A549 (cell line): Measurements from ENCODE around the gene YAE1. TPM values are rescaled to one million over a fixed set of nuclear protein-coding genes. Genes with fewer than 3 reads are reported as not detected.

ENCODE experiments used
- ATAC-seq, 2 experiments: fragments of 200-7000 bp in 1 of 2; fragments of >200 bp in 1 of 2; cut with Nextera tagmentation in 1 of 2; cut with Tn5 transposase in 1 of 2; 3 replicates each; pipeline versions ENCODE4 v1.8.0 to v1.9.1; 2018 to 2020; ENCODE audit warnings: mild to moderate bottlenecking in 1 of 2, moderate library complexity in 1 of 2
- CTCF ChIA-PET: fragments of 300-600 bp; sonication (Branson Sonifier 250); formaldehyde crosslinking; extraction: SDS; loops from one replicate; lab custom pipeline; 2021; ENCODE audit warnings: antibody characterized with exemption, inconsistent platforms; lab: Yijun Ruan, JAX
- POLR2A ChIA-PET: fragments of 350-600 bp; formaldehyde crosslinking; extraction: SDS; loops from one replicate; lab custom pipeline; 2021; ENCODE audit warnings: antibody characterized with exemption, inconsistent platforms; lab: Yijun Ruan, JAX
- DNase-seq, 2 experiments: peaks; one replicate each; pipeline versions ENCODE4 v3.0.0 to v3.0.0-alpha.2; 2011 to 2016; ENCODE audit warnings: low read depth in 1 of 2, low spot score in 1 of 2
- FAIRE-seq: peaks from 2 replicates; lab custom pipeline; 2011; peaks lifted over from hg19 to GRCh38; lab: Jason Lieb, UNC
- H3K27ac ChIP-seq, 2 experiments: fragments of >200 bp; sonication (Bioruptor Twin); formaldehyde crosslinking; 3 replicates each; pipeline ENCODE4 v1.5.1; 2016 to 2017
- H3K4me1 ChIP-seq: fragments of >200 bp; sonication (Bioruptor Twin); formaldehyde crosslinking; 3 replicates; pipeline ENCODE4 v1.6.1; 2016
- H3K4me2 ChIP-seq: fragments of >200 bp; sonication (Bioruptor Twin); formaldehyde crosslinking; 3 replicates; pipeline ENCODE4 v1.6.1; 2016
- H3K4me3 ChIP-seq: fragments of >200 bp; sonication (Bioruptor Twin); formaldehyde crosslinking; 3 replicates; pipeline ENCODE4 v1.5.1; 2016
- H3K9me3 ChIP-seq: fragments of >200 bp; sonication (Bioruptor Twin); formaldehyde crosslinking; 3 replicates; pipeline ENCODE4 v1.6.1; 2016
- ATOH8 ChIP-seq: fragments of 250-450 bp; sonication (Bioruptor Pico); IDR thresholded peaks from 2 replicates; pipeline ENCODE4 v1.5.0; 2020; ENCODE audit warnings: low read depth, mild to moderate bottlenecking, moderate library complexity
- BCL3 ChIP-seq: fragments of >200 bp; sonication (Bioruptor Twin); formaldehyde crosslinking; IDR thresholded peaks from 3 replicates; pipeline ENCODE4 v1.6.1; 2016
- BHLHE40 ChIP-seq: IDR thresholded peaks from 2 replicates; pipeline ENCODE4 v1.6.1; 2012; ENCODE audit warnings: low read depth, low read length, inconsistent platforms
- CBX2 ChIP-seq: fragments of 200-600 bp; sonication (generic); IDR thresholded peaks from 2 replicates; pipeline ENCODE4 v1.6.1; 2016; ENCODE audit warnings: low read depth, mild to moderate bottlenecking, borderline replicate concordance
- CBX8 ChIP-seq: fragments of 200-600 bp; sonication (generic); IDR thresholded peaks from 2 replicates; pipeline ENCODE4 v1.6.1; 2016
- CEBPB ChIP-seq, 2 experiments: fragments of >200 bp in 1 of 2; sonication (Bioruptor Twin) in 1 of 2; formaldehyde crosslinking in 1 of 2; IDR thresholded peaks; 2 replicates each; pipeline ENCODE4 v1.6.1; 2012 to 2016
- E2F6 ChIP-seq: IDR thresholded peaks from 2 replicates; pipeline ENCODE4 v1.6.1; 2012; ENCODE audit warnings: low read depth, borderline replicate concordance
- EHMT2 ChIP-seq: fragments of 200-600 bp; sonication (generic); IDR thresholded peaks from 2 replicates; pipeline ENCODE4 v1.6.1; 2016; ENCODE audit warnings: antibody characterized with exemption, low read depth, mild to moderate bottlenecking, moderate library complexity
- ESRRA ChIP-seq: fragments of 150-350 bp; IDR thresholded peaks from 2 replicates; pipeline ENCODE4 v1.6.1; 2014; ENCODE audit warnings: mild to moderate bottlenecking, low read length, borderline replicate concordance
- FOSL2 ChIP-seq, 2 experiments: fragments of 450-650 bp in 1 of 2; fragments of >200 bp in 1 of 2; sonication (Bioruptor Twin) in 1 of 2; formaldehyde crosslinking; IDR thresholded peaks; 2 replicates each; pipeline versions ENCODE4 v1.5.0 to v1.6.1; 2016 to 2020; ENCODE audit warnings: mild to moderate bottlenecking in 1 of 2, moderate library complexity in 1 of 2
- GATA3 ChIP-seq: IDR thresholded peaks from 2 replicates; pipeline ENCODE4 v1.6.1; 2012; ENCODE audit warnings: borderline replicate concordance
- HEYL ChIP-seq: fragments of 250-450 bp; sonication (Bioruptor Pico); IDR thresholded peaks from 2 replicates; pipeline ENCODE4 v1.8.0; 2021; ENCODE audit warnings: mild to moderate bottlenecking, moderate library complexity
- HOXB13 ChIP-seq: fragments of 250-450 bp; sonication (Bioruptor Pico); IDR thresholded peaks from 2 replicates; pipeline ENCODE4 v1.5.0; 2020; ENCODE audit warnings: low read depth, mild to moderate bottlenecking, moderate library complexity
- JUN ChIP-seq, 2 experiments: fragments of >200 bp; sonication (Bioruptor Twin); formaldehyde crosslinking; IDR thresholded peaks; 2 replicates in 1 of 2; 3 replicates in 1 of 2; pipeline ENCODE4 v1.6.1; 2016 to 2017
- MYC ChIP-seq: IDR thresholded peaks from 2 replicates; pipeline ENCODE4 v1.6.1; 2012; ENCODE audit warnings: mild to moderate bottlenecking, inconsistent platforms, low read length, improper control_type of control experiment, borderline replicate concordance
- NFE2L2 ChIP-seq: fragments of 150-350 bp; conservative IDR thresholded peaks from 2 replicates; pipeline ENCODE4 v1.6.1; 2014; ENCODE audit warnings: low read length
- NPAS2 ChIP-seq: fragments of 250-450 bp; sonication (Bioruptor Pico); IDR thresholded peaks from 2 replicates; pipeline ENCODE4 v1.8.0; 2022; ENCODE audit warnings: mild to moderate bottlenecking, moderate library complexity, borderline replicate concordance
- PHF8 ChIP-seq: fragments of 200-600 bp; sonication (generic); IDR thresholded peaks from 2 replicates; pipeline ENCODE4 v1.6.1; 2016; ENCODE audit warnings: low read depth, mild to moderate bottlenecking, antibody characterized with exemption, moderate library complexity, borderline replicate concordance
- POLR2A ChIP-seq: IDR thresholded peaks from 2 replicates; pipeline ENCODE4 v1.6.1; 2012; ENCODE audit warnings: mild to moderate bottlenecking, low read length
- RAD21 ChIP-seq, 2 experiments: fragments of >200 bp in 1 of 2; sonication (Bioruptor Twin) in 1 of 2; formaldehyde crosslinking in 1 of 2; IDR thresholded peaks in 1 of 2; conservative IDR thresholded peaks in 1 of 2; 2 replicates in 1 of 2; 3 replicates in 1 of 2; pipeline ENCODE4 v1.6.1; 2012 to 2018; ENCODE audit warnings: inconsistent platforms in 1 of 2
- REST ChIP-seq: fragments of 200-600 bp; sonication (generic); IDR thresholded peaks from 2 replicates; pipeline ENCODE4 v1.6.1; 2016; ENCODE audit warnings: antibody characterized with exemption, mild to moderate bottlenecking, moderate library complexity
- TP53 ChIP-seq: fragments of 250-450 bp; sonication (Bioruptor Pico); IDR thresholded peaks from 2 replicates; pipeline ENCODE4 v1.5.0; 2021; ENCODE audit warnings: mild to moderate bottlenecking, moderate library complexity
- USF2 ChIP-seq: fragments of 450-650 bp; IDR thresholded peaks from 2 replicates; pipeline ENCODE4 v1.6.1; 2014; ENCODE audit warnings: antibody characterized with exemption
- WGBS: methylation state at CpG from one replicate; pipeline ENCODE4 v1.1.6; 2017; ENCODE audit errors: missing lambda C conversion rate; 5-methylcytosine and 5-hydroxymethylcytosine counted together
- polyA plus RNA-seq, 4 experiments: library from polyadenylated mRNA; depleted of rRNA in 3 of 4; stranded (reverse); fragments of >200 nt; fragmentation: RNase III in 1 of 4; extraction: RNeasy Plus Mini Kit Qiagen cat#74134 plus additional on column Dnase treatment in 1 of 4; gene quantifications; 2 replicates in 3 of 4; 3 replicates in 1 of 4; pipeline ENCODE4 v1.2.3, GENCODE V29; 2011 to 2017

Gene YAE1
- polyA plus RNA-seq, 2 of the 4 experiments (the other 2 are of a cell fraction), result 59.1 to 61.2 TPM

GRCh38 chr7:39517240-39517639, 49.0 kb upstream of the YAE1 start:
- no peaks in the 10 kb centered on the region for H3K4me1 ChIP-seq
- POLR2A ChIA-PET, result no interaction called here
- no peak for DNase-seq
- TF ChIP-seq POLR2A (no peak), GATA3 (no peak), CEBPB (IDR thresholded peaks at IDR 0.05) (no peak), HOXB13 (no peak), HEYL (no peak), EHMT2 (no peak), REST (no peak), MYC (no peak), NPAS2 (CRISPR knock-in tag) (no peak), NFE2L2 (no peak), E2F6 (no peak), TP53 (CRISPR knock-in tag) (no peak), RAD21 (conservative IDR thresholded peaks at IDR 0.05 in 1 of 2, IDR thresholded peaks at IDR 0.05 in 1 of 2) (no peak), USF2 (no peak), JUN (IDR thresholded peaks at IDR 0.05) (no peak), PHF8 (no peak), CBX2 (no peak), ESRRA (no peak)
- CTCF ChIA-PET, result interaction anchor here (1.1 kb wide), 1 partner anchor 1118 kb away, joined by 3 read pairs; no protein-coding TSS in a partner anchor
- no peak for FAIRE-seq
- H3K27ac ChIP-seq, result no peak overlapping the region
- WGBS, result 47% methylated on average over 3 of the region's 3 CpGs
- no peaks in the 10 kb centered on the region for H3K9me3 ChIP-seq
- H3K4me3 ChIP-seq, result no peak overlapping the region
- no peak overlapping the region for H3K4me2 ChIP-seq
- no peak for ATAC-seq

- POLR2A ChIA-PET, result no interaction called here
Observed at GRCh38 chr7:39525926-39526325, 40.3 kb upstream of the YAE1 start.

More at GRCh38 chr7:39525926-39526325, 40.3 kb upstream of the YAE1 start:
- no peak overlapping the region for H3K4me2 ChIP-seq
- no peaks in the 10 kb centered on the region for H3K9me3 ChIP-seq
- ATAC-seq, result no peak
- CTCF ChIA-PET, result no interaction called here
- no peak overlapping the region for H3K4me3 ChIP-seq
- FAIRE-seq, result no peak
- DNase-seq, result no peak
- no peak for TF ChIP-seq BHLHE40
- TF ChIP-seq FOSL2 (IDR thresholded peaks at IDR 0.05), result no peak
- no peak for TF ChIP-seq FOSL2 (CRISPR knock-in tag; IDR thresholded peaks at IDR 0.05)
- TF ChIP-seq CBX8, result no peak
- TF ChIP-seq JUN (IDR thresholded peaks at IDR 0.05), result no peak
- TF ChIP-seq ATOH8 (CRISPR knock-in tag), result no peak
- no peak for TF ChIP-seq BCL3
- no peak for TF ChIP-seq USF2
- no peak for TF ChIP-seq TP53 (CRISPR knock-in tag)
- TF ChIP-seq, all 56 proteins: peak for 0
- Histone ChIP-seq H3K4me1 (no peaks in the 10 kb centered on the region), H3K27ac (no peak overlapping the region)
- 36% methylated on average over 1 of the region's 1 CpG for WGBS
